ENCODE results near the gene PAXX.

Gene PAXX

DNA sequence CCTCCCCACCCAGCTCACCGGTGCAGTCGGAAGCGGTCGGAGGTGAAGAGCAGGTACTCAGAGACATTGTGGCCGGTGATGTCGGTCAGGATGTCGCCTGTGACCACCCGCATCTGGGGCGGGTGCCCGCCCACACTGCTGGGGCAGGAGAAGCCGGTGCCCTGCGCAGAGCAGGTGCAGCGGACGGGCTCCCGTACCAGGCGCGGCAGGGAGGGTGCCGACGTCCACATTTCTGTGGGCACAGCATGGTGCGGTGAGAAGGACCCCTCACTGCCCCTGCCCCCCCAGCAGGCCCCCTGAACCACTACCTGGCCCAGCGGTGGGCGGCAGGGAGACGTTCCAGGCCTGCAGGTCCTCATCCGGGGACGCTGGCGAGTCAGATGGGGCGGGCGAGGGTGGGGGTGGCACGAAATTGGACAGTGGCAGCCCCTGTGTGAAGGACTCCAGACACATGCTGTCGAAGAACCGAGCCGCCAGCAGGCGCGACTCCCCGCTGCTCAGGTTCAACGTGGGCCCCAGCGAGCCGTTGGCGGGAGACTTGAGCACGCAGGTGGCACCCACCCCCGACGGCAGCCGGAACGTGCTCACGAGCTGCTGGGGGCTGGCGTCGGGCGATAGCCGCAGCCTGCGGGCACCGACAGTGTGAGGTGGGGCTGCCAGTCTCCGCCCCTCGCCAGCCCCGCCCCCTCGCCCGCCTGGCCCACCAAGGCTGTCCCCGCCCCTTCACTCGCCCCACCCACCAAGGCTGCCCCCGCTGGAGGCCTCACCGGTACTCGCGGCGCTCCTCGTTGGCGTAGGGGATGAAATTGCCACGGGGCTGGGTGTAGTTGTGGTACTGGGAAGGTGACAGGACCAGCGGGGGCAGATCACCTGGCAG is 20.7 kb downstream of the PAXX start:
- H3K79me1 ChIP-seq (replicated peaks; ENCODE audit: low read length, poor library complexity, severe bottlenecking), result no peaks in the 10 kb centered on the region
- WGBS, result 75% methylated on average over 53 of the region's 67 CpGs
- no peak overlapping the region for H2BK5ac ChIP-seq (ENCODE audit: low read depth, low read length, poor library complexity, severe bottlenecking)
- no peak overlapping the region for H3K14ac ChIP-seq (ENCODE audit: low read length in 2 of 2)
- no peak overlapping the region for H3K27ac ChIP-seq (ENCODE audit: low read length, poor library complexity, severe bottlenecking)
- no peak overlapping the region for H3K23ac ChIP-seq (ENCODE audit: low read length in 2 of 2)
- peaks cover 21 to 90% of the 10 kb centered on the region in 2 experiments for H3K36me3 ChIP-seq (ENCODE audit: control insufficient read depth in 1 of 2, insufficient read depth in 2 of 2, low read depth in 1 of 2, low read length in 2 of 2)
- no peaks in the 10 kb centered on the region for H3K9me3 ChIP-seq (ENCODE audit: control insufficient read depth, low read length)
- H2AK5ac ChIP-seq (ENCODE audit: low read length, severe bottlenecking), result no peak overlapping the region
- H2BK12ac ChIP-seq (ENCODE audit: low read length in 2 of 2), result no peak overlapping the region
- DNase-seq, result no peak
- no peak overlapping the region for H3K4ac ChIP-seq (ENCODE audit: low read depth in 1 of 2, low read length in 2 of 2)
- H2BK120ac ChIP-seq (ENCODE audit: low read depth, low read length), result peak overlapping the region; percentile 50
- no peak overlapping the region for H2BK15ac ChIP-seq (ENCODE audit: low read depth, poor library complexity, severe bottlenecking)
- no peak overlapping the region for H4K8ac ChIP-seq (ENCODE audit: low read length)
- no peak overlapping the region for H3K4me3 ChIP-seq (ENCODE audit: insufficient read depth in 1 of 2, low read depth in 1 of 2, low read length in 2 of 2)
- no peak overlapping the region for H3K18ac ChIP-seq (ENCODE audit: low read depth in 1 of 2, low read length in 2 of 2)
- H3K9ac ChIP-seq (ENCODE audit: low read length), result no peak overlapping the region
- peaks cover 17% of the 10 kb centered on the region for H3K4me1 ChIP-seq (ENCODE audit: control insufficient read depth, insufficient read depth, low read depth, low read length)
- no peak overlapping the region for H3K4me2 ChIP-seq (ENCODE audit: low read length, poor library complexity, severe bottlenecking)
- H2AFZ ChIP-seq (ENCODE audit: low read depth, low read length), result no peak overlapping the region
- H4K91ac ChIP-seq (ENCODE audit: low read length), result peak overlapping the region; percentile 22
- H3K27me3 ChIP-seq (ENCODE audit: control insufficient read depth in 1 of 2, insufficient read depth in 1 of 2, low read length in 2 of 2), result no peaks in the 10 kb centered on the region

GRCh38 chr9:137013571-137013940 is 21.3 kb downstream of the PAXX start:
- Histone ChIP-seq H3K23ac (ENCODE audit: low read length in 2 of 2) (no peak overlapping the region), H4K8ac (ENCODE audit: low read length) (no peak overlapping the region), H3K79me1 (replicated peaks; ENCODE audit: low read length, poor library complexity, severe bottlenecking) (no peaks in the 10 kb centered on the region), H3K18ac (ENCODE audit: low read depth in 1 of 2, low read length in 2 of 2) (no peak overlapping the region), H3K4me2 (ENCODE audit: low read length, poor library complexity, severe bottlenecking) (no peak overlapping the region), H2AFZ (ENCODE audit: low read depth, low read length) (no peak overlapping the region), H2BK12ac (ENCODE audit: low read length in 2 of 2) (no peak overlapping the region), H3K14ac (ENCODE audit: low read length in 2 of 2) (no peak overlapping the region), H2AK5ac (ENCODE audit: low read length, severe bottlenecking) (no peak overlapping the region), H3K4me3 (ENCODE audit: insufficient read depth in 1 of 2, low read depth in 1 of 2, low read length in 2 of 2) (no peak overlapping the region), H4K91ac (ENCODE audit: low read length) (no peak overlapping the region), H2BK5ac (ENCODE audit: low read depth, low read length, poor library complexity, severe bottlenecking) (no peak overlapping the region), H3K4me1 (ENCODE audit: control insufficient read depth, insufficient read depth, low read depth, low read length) (peaks cover 11% of the 10 kb centered on the region), H2BK15ac (ENCODE audit: low read depth, poor library complexity, severe bottlenecking) (no peak overlapping the region), H3K9me3 (ENCODE audit: control insufficient read depth, low read length) (no peaks in the 10 kb centered on the region), H3K27ac (ENCODE audit: low read length, poor library complexity, severe bottlenecking) (no peak overlapping the region), H3K9ac (ENCODE audit: low read length) (no peak overlapping the region), H3K4ac (ENCODE audit: low read depth in 1 of 2, low read length in 2 of 2) (no peak overlapping the region), H3K36me3 (ENCODE audit: control insufficient read depth in 1 of 2, insufficient read depth in 2 of 2, low read depth in 1 of 2, low read length in 2 of 2) (peaks cover 21 to 86% of the 10 kb centered on the region in 2 experiments), H3K27me3 (ENCODE audit: control insufficient read depth in 1 of 2, insufficient read depth in 1 of 2, low read length in 2 of 2) (no peaks in the 10 kb centered on the region), H2BK120ac (ENCODE audit: low read depth, low read length) (no peak overlapping the region)
- DNase-seq, result no peak
- WGBS, result 92% methylated on average over 20 of the region's 20 CpGs

GRCh38 chr9:137014166-137014565 is 21.9 kb downstream of the PAXX start:
- Histone ChIP-seq H3K27me3 (ENCODE audit: control insufficient read depth in 1 of 2, insufficient read depth in 1 of 2, low read length in 2 of 2) (no peaks in the 10 kb centered on the region), H3K18ac (ENCODE audit: low read depth in 1 of 2, low read length in 2 of 2) (no peak overlapping the region), H3K23ac (ENCODE audit: low read length in 2 of 2) (no peak overlapping the region), H3K9ac (ENCODE audit: low read length) (no peak overlapping the region), H2BK5ac (ENCODE audit: low read depth, low read length, poor library complexity, severe bottlenecking) (no peak overlapping the region), H3K14ac (ENCODE audit: low read length in 2 of 2) (no peak overlapping the region), H4K91ac (ENCODE audit: low read length) (no peak overlapping the region), H2BK120ac (ENCODE audit: low read depth, low read length) (no peak overlapping the region), H2BK12ac (ENCODE audit: low read length in 2 of 2) (no peak overlapping the region), H3K79me1 (replicated peaks; ENCODE audit: low read length, poor library complexity, severe bottlenecking) (no peaks in the 10 kb centered on the region), H3K4me3 (ENCODE audit: insufficient read depth in 1 of 2, low read depth in 1 of 2, low read length in 2 of 2) (no peak overlapping the region), H3K4me1 (ENCODE audit: control insufficient read depth, insufficient read depth, low read depth, low read length) (peaks cover 7% of the 10 kb centered on the region), H3K4me2 (ENCODE audit: low read length, poor library complexity, severe bottlenecking) (no peak overlapping the region), H4K8ac (ENCODE audit: low read length) (no peak overlapping the region), H2AK5ac (ENCODE audit: low read length, severe bottlenecking) (no peak overlapping the region), H3K9me3 (ENCODE audit: control insufficient read depth, low read length) (no peaks in the 10 kb centered on the region), H2AFZ (ENCODE audit: low read depth, low read length) (no peak overlapping the region), H2BK15ac (ENCODE audit: low read depth, poor library complexity, severe bottlenecking) (no peak overlapping the region), H3K4ac (ENCODE audit: low read depth in 1 of 2, low read length in 2 of 2) (no peak overlapping the region), H3K27ac (ENCODE audit: low read length, poor library complexity, severe bottlenecking) (no peak overlapping the region), H3K36me3 (ENCODE audit: control insufficient read depth in 1 of 2, insufficient read depth in 2 of 2, low read depth in 1 of 2, low read length in 2 of 2) (peaks cover 21 to 90% of the 10 kb centered on the region in 2 experiments)
- WGBS, result 91% methylated on average over 23 of the region's 23 CpGs
- no peak for DNase-seq

DNA sequence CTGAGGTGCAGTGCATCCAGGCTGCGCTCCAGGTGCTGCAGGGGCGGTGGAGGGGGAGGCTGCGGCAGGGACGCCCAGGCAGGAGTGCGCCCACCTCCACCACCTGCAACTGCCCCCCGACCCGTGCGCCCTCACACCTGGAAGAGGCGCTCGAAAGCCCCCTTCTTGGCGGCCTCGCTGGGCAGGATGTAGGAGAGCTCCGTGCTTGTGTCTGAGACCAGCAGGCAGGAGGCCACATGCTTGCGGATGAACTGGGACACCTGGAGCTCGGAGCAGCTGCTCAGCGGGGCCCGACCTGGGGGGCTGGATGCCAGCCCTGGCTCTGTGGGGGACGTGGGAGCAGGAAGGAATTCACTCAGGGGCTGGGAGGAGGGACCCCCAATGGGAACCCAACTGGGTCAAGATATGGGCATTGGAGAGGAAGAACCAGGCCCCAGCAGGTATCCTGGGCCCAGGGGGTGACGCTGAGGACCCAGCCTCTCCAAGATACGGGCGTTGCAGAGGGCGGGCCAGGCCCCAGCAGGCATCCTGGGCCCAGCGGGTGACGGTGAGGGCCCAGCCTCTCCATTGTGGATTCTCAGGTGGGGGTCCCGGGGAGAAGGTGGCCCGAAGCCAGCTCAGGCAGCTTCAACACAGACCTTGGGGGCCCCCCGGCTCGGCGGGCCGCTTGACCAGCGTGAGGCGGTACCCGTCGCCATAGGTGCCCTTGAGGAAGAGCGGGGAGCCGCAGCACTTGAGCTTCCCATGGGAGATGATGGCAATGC is 22.7 kb downstream of the PAXX start:
- H3K27ac ChIP-seq (ENCODE audit: low read length, poor library complexity, severe bottlenecking), result no peak overlapping the region
- no peak overlapping the region for H3K14ac ChIP-seq (ENCODE audit: low read length in 2 of 2)
- 96% methylated on average over 36 of the region's 36 CpGs for WGBS
- no peak overlapping the region for H3K9ac ChIP-seq (ENCODE audit: low read length)
- H3K4me2 ChIP-seq (ENCODE audit: low read length, poor library complexity, severe bottlenecking), result no peak overlapping the region
- no peak overlapping the region for H2AK5ac ChIP-seq (ENCODE audit: low read length, severe bottlenecking)
- H2AFZ ChIP-seq (ENCODE audit: low read depth, low read length), result no peak overlapping the region
- H3K4me3 ChIP-seq (ENCODE audit: insufficient read depth in 1 of 2, low read depth in 1 of 2, low read length in 2 of 2), result peak overlapping the region in 1 of 2 experiments; percentile 5
- H4K91ac ChIP-seq (ENCODE audit: low read length), result no peak overlapping the region
- no peak overlapping the region for H3K4ac ChIP-seq (ENCODE audit: low read depth in 1 of 2, low read length in 2 of 2)
- H2BK15ac ChIP-seq (ENCODE audit: low read depth, poor library complexity, severe bottlenecking), result no peak overlapping the region
- H3K27me3 ChIP-seq (ENCODE audit: control insufficient read depth in 1 of 2, insufficient read depth in 1 of 2, low read length in 2 of 2), result no peaks in the 10 kb centered on the region
- peaks cover 7% of the 10 kb centered on the region for H3K4me1 ChIP-seq (ENCODE audit: control insufficient read depth, insufficient read depth, low read depth, low read length)
- no peaks in the 10 kb centered on the region for H3K79me1 ChIP-seq (replicated peaks; ENCODE audit: low read length, poor library complexity, severe bottlenecking)
- H3K23ac ChIP-seq (ENCODE audit: low read length in 2 of 2), result no peak overlapping the region
- H4K8ac ChIP-seq (ENCODE audit: low read length), result no peak overlapping the region
- H3K9me3 ChIP-seq (ENCODE audit: control insufficient read depth, low read length), result no peaks in the 10 kb centered on the region
- H2BK12ac ChIP-seq (ENCODE audit: low read length in 2 of 2), result no peak overlapping the region
- H3K18ac ChIP-seq (ENCODE audit: low read depth in 1 of 2, low read length in 2 of 2), result no peak overlapping the region
- H2BK5ac ChIP-seq (ENCODE audit: low read depth, low read length, poor library complexity, severe bottlenecking), result no peak overlapping the region
- no peak for DNase-seq
- H2BK120ac ChIP-seq (ENCODE audit: low read depth, low read length), result no peak overlapping the region
- peaks cover 21 to 83% of the 10 kb centered on the region in 2 experiments for H3K36me3 ChIP-seq (ENCODE audit: control insufficient read depth in 1 of 2, insufficient read depth in 2 of 2, low read depth in 1 of 2, low read length in 2 of 2)

Measured in mesenchymal stem cell (in vitro differentiated cells and primary cell).